H1 (cell line): Measurements from ENCODE around the gene GPR42. TPM values are rescaled to one million over a fixed set of nuclear protein-coding genes. Genes with fewer than 3 reads are reported as not detected.

Source experiments
- BACH1 ChIP-seq: IDR thresholded peaks from 2 replicates; pipeline ENCODE4 v1.6.1; 2012; ENCODE audit warnings: low read length, improper control_type of control experiment
- CBX5 ChIP-seq: fragments of 300-800, 300-1000 bp; sonication (generic); IDR thresholded peaks from 2 replicates; pipeline ENCODE4 v1.7.1; 2016; ENCODE audit warnings: antibody characterized with exemption, low read length, low read depth
- FOSL1 ChIP-seq: IDR thresholded peaks from 2 replicates; pipeline ENCODE4 v1.6.1; 2011; ENCODE audit warnings: mild to moderate bottlenecking, low read depth, low read length, moderate library complexity; ENCODE audit not compliant: insufficient read depth
- RFX5 ChIP-seq: IDR thresholded peaks from 2 replicates; pipeline ENCODE4 v1.6.1; 2011; ENCODE audit warnings: low read depth, low read length, improper control_type of control experiment, borderline replicate concordance
- TAF7 ChIP-seq: optimal IDR thresholded peaks from 2 replicates; pipeline ENCODE3; 2011; ENCODE audit warnings: low read depth, mild to moderate bottlenecking, inconsistent platforms, low read length, moderate library complexity, borderline replicate concordance
- polyA plus RNA-seq, 7 experiments: library from polyadenylated mRNA; depleted of rRNA in 3 of 7; stranded (reverse) in 5 of 7; unstranded in 2 of 7; fragments of >200 nt in 5 of 7; fragments of 200-250 nt in 2 of 7; gene quantifications; 1 replicate in 5 of 7; 2 replicates in 1 of 7; 4 replicates in 1 of 7; pipeline versions ENCODE4 v1.2.1 to v1.2.3, GENCODE V29; 2011 to 2013; ENCODE audit warnings: missing spikeins in 2 of 7, mixed read lengths in 2 of 7
- total RNA-seq: library from RNA; stranded (reverse); fragmentation: NEBNext Ultra II Directional; extraction: Animal tissue kit (Norgen Biotek cat#: 25700); gene quantifications from 2 replicates; pipeline ENCODE4 v1.2.1, GENCODE V29; 2021
- TF ChIP-seq, protein P1 (sequence below): IDR thresholded peaks from 2 replicates; pipeline ENCODE4 v1.6.1; 2012; ENCODE audit warnings: low read length, inconsistent platforms
- TF ChIP-seq, protein P2 (sequence below): IDR thresholded peaks from 2 replicates; pipeline ENCODE4 v1.6.1; 2011; ENCODE audit warnings: low read length, improper control_type of control experiment

GPR42 gene
- total and polyA plus RNA-seq, 2 of the 8 experiments (the other 6 are each of a cell fraction or from before 2014, with no cell fraction given): not detected

DNA sequence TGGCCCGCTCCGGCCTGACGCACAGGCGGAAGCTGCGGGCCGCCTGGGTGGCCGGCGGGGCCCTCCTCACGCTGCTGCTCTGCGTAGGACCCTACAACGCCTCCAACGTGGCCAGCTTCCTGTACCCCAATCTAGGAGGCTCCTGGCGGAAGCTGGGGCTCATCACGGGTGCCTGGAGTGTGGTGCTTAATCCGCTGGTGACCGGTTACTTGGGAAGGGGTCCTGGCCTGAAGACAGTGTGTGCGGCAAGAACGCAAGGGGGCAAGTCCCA is 18.8 kb upstream of the GPR42 start (continued):
- TF ChIP-seq, protein P1, sequence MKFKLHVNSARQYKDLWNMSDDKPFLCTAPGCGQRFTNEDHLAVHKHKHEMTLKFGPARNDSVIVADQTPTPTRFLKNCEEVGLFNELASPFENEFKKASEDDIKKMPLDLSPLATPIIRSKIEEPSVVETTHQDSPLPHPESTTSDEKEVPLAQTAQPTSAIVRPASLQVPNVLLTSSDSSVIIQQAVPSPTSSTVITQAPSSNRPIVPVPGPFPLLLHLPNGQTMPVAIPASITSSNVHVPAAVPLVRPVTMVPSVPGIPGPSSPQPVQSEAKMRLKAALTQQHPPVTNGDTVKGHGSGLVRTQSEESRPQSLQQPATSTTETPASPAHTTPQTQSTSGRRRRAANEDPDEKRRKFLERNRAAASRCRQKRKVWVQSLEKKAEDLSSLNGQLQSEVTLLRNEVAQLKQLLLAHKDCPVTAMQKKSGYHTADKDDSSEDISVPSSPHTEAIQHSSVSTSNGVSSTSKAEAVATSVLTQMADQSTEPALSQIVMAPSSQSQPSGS: no peak
- TF ChIP-seq FOSL1 (no peak), BACH1 (no peak), TAF7 (no peak), RFX5 (no peak), CBX5 (no peak)
- TF ChIP-seq, protein P2, sequence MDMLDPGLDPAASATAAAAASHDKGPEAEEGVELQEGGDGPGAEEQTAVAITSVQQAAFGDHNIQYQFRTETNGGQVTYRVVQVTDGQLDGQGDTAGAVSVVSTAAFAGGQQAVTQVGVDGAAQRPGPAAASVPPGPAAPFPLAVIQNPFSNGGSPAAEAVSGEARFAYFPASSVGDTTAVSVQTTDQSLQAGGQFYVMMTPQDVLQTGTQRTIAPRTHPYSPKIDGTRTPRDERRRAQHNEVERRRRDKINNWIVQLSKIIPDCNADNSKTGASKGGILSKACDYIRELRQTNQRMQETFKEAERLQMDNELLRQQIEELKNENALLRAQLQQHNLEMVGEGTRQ: no peak
